ENCODE data around the gene CGA.

Gene CGA

GRCh38 chr6:87074101-87074621 lies 20.7 kb downstream of the CGA start:
- Mint-ChIP-seq H3K27me3 (peaks cover 13 to 18% of the 10 kb centered on the region in 2 donors), H3K27ac (no peak overlapping the region), H3K4me1 (ENCODE audit: low read depth in 2 of 2) (no peaks in the 10 kb centered on the region), H3K36me3 (ENCODE audit: insufficient read depth) (no peaks in the 10 kb centered on the region), H3K9me3 (no peaks in the 10 kb centered on the region), H3K4me3 (no peak overlapping the region)
- DNase-seq, result no peak
- no peak for ATAC-seq (replicated peaks)

GRCh38 chr6:87071683-87072082 lies 23.2 kb downstream of the CGA start:
- Mint-ChIP-seq H3K27ac (no peak overlapping the region), H3K36me3 (ENCODE audit: insufficient read depth) (no peaks in the 10 kb centered on the region), H3K9me3 (no peaks in the 10 kb centered on the region), H3K4me1 (ENCODE audit: low read depth in 2 of 2) (no peaks in the 10 kb centered on the region), H3K4me3 (no peak overlapping the region), H3K27me3 (peaks cover 12 to 18% of the 10 kb centered on the region in 2 donors)
- no peak for ATAC-seq (replicated peaks)
- DNase-seq, result no peak

GRCh38 chr6:87070741-87071140 lies 24.2 kb downstream of the CGA start:
- Mint-ChIP-seq H3K4me1 (ENCODE audit: low read depth in 2 of 2) (peaks cover 0 to 3% of the 10 kb centered on the region in 2 donors), H3K36me3 (ENCODE audit: insufficient read depth) (no peaks in the 10 kb centered on the region), H3K27ac (no peak overlapping the region), H3K9me3 (no peaks in the 10 kb centered on the region), H3K27me3 (peaks cover 12 to 18% of the 10 kb centered on the region in 2 donors), H3K4me3 (no peak overlapping the region)
- ATAC-seq (replicated peaks), result no peak
- no peak for DNase-seq

GRCh38 chr6:87068795-87069194 lies 26.1 kb downstream of the CGA start:
- Mint-ChIP-seq H3K9me3 (no peaks in the 10 kb centered on the region), H3K27ac (no peak overlapping the region), H3K27me3 (peaks cover 14 to 18% of the 10 kb centered on the region in 2 donors), H3K4me3 (no peak overlapping the region), H3K36me3 (ENCODE audit: insufficient read depth) (no peaks in the 10 kb centered on the region), H3K4me1 (ENCODE audit: low read depth in 2 of 2) (peaks cover 0 to 3% of the 10 kb centered on the region in 2 donors)
- DNase-seq (no peak), ATAC-seq (replicated peaks) (no peak)

- Mint-ChIP-seq H3K36me3 (ENCODE audit: insufficient read depth) (no peaks in the 10 kb centered on the region), H3K9me3 (no peaks in the 10 kb centered on the region), H3K27me3 (peaks cover 23 to 31% of the 10 kb centered on the region in 2 donors), H3K4me1 (ENCODE audit: low read depth in 2 of 2) (peaks cover 0 to 3% of the 10 kb centered on the region in 2 donors), H3K4me3 (peak overlapping the region in 1 of 2 donors; percentile 46), H3K27ac (no peak overlapping the region)
- DNase-seq (peak in 2 of 3 experiments; percentile 9), ATAC-seq (replicated peaks) (no peak)
These were observed 28.2 kb downstream of the CGA start for GRCh38 chr6:87066449-87067333.

GRCh38 chr6:87065117-87065516 lies 29.8 kb downstream of the CGA start:
- DNase-seq (no peak), ATAC-seq (replicated peaks) (no peak)
- H3K27ac Mint-ChIP-seq, result no peak overlapping the region
- no peak overlapping the region for H3K4me3 Mint-ChIP-seq
- peaks cover 0 to 3% of the 10 kb centered on the region in 2 donors for H3K4me1 Mint-ChIP-seq (ENCODE audit: low read depth in 2 of 2)
- H3K27me3 Mint-ChIP-seq, result peaks cover 17 to 21% of the 10 kb centered on the region in 2 donors
- H3K36me3 Mint-ChIP-seq (ENCODE audit: insufficient read depth), result no peaks in the 10 kb centered on the region
- H3K9me3 Mint-ChIP-seq, result no peaks in the 10 kb centered on the region

GRCh38 chr6:87059943-87060342 lies 35.0 kb downstream of the CGA start:
- Mint-ChIP-seq H3K36me3 (ENCODE audit: insufficient read depth) (no peaks in the 10 kb centered on the region), H3K27me3 (peaks cover 39 to 59% of the 10 kb centered on the region in 2 donors), H3K4me3 (no peak overlapping the region), H3K27ac (no peak overlapping the region), H3K9me3 (no peaks in the 10 kb centered on the region), H3K4me1 (ENCODE audit: low read depth in 2 of 2) (no peaks in the 10 kb centered on the region)
- no peak for ATAC-seq (replicated peaks)
- no peak for DNase-seq

- ATAC-seq (replicated peaks) (no peak), DNase-seq (no peak)
- Mint-ChIP-seq H3K4me1 (ENCODE audit: low read depth in 2 of 2) (no peaks in the 10 kb centered on the region), H3K4me3 (no peak overlapping the region), H3K27me3 (peaks cover 24 to 39% of the 10 kb centered on the region in 2 donors), H3K9me3 (no peaks in the 10 kb centered on the region), H3K36me3 (ENCODE audit: insufficient read depth) (no peaks in the 10 kb centered on the region), H3K27ac (no peak overlapping the region)
These were observed 40.6 kb downstream of the CGA start for GRCh38 chr6:87054143-87054833.

- Mint-ChIP-seq H3K27me3 (peaks cover 24 to 31% of the 10 kb centered on the region in 2 donors), H3K36me3 (ENCODE audit: insufficient read depth) (no peaks in the 10 kb centered on the region), H3K27ac (no peak overlapping the region), H3K4me3 (no peak overlapping the region), H3K4me1 (ENCODE audit: low read depth in 2 of 2) (no peaks in the 10 kb centered on the region), H3K9me3 (no peaks in the 10 kb centered on the region)
- ATAC-seq (replicated peaks) (no peak), DNase-seq (no peak)
These were observed 41.6 kb downstream of the CGA start for GRCh38 chr6:87053312-87053711.

- no peak overlapping the region for H3K27ac Mint-ChIP-seq
- no peak for DNase-seq
- H3K4me1 Mint-ChIP-seq (ENCODE audit: low read depth in 2 of 2), result no peaks in the 10 kb centered on the region
- H3K4me3 Mint-ChIP-seq, result no peak overlapping the region
- ATAC-seq (replicated peaks), result no peak
- H3K9me3 Mint-ChIP-seq, result no peaks in the 10 kb centered on the region
- H3K27me3 Mint-ChIP-seq, result peaks cover 0 to 13% of the 10 kb centered on the region in 2 donors
- H3K36me3 Mint-ChIP-seq (ENCODE audit: insufficient read depth), result no peaks in the 10 kb centered on the region
These were observed 45.1 kb downstream of the CGA start for GRCh38 chr6:87049779-87050178.

GRCh38 chr6:87045521-87046075 lies 49.3 kb downstream of the CGA start:
- no peaks in the 10 kb centered on the region for H3K9me3 Mint-ChIP-seq
- H3K27ac Mint-ChIP-seq, result no peak overlapping the region
- no peak overlapping the region for H3K4me3 Mint-ChIP-seq
- DNase-seq (no peak), ATAC-seq (replicated peaks) (no peak)
- peaks cover 8 to 26% of the 10 kb centered on the region in 2 donors for H3K27me3 Mint-ChIP-seq
- no peaks in the 10 kb centered on the region for H3K4me1 Mint-ChIP-seq (ENCODE audit: low read depth in 2 of 2)
- H3K36me3 Mint-ChIP-seq (ENCODE audit: insufficient read depth), result no peaks in the 10 kb centered on the region

- DNase-seq (no peak), ATAC-seq (replicated peaks) (no peak)
- Mint-ChIP-seq H3K4me3 (no peak overlapping the region), H3K9me3 (peaks cover 0 to 2% of the 10 kb centered on the region in 2 donors), H3K27ac (no peak overlapping the region), H3K27me3 (peaks cover 26 to 29% of the 10 kb centered on the region in 2 donors), H3K36me3 (ENCODE audit: insufficient read depth) (no peaks in the 10 kb centered on the region), H3K4me1 (ENCODE audit: low read depth in 2 of 2) (no peaks in the 10 kb centered on the region)
These were observed 54.2 kb downstream of the CGA start for GRCh38 chr6:87040729-87041128.

Data from effector memory CD8-positive, alpha-beta T cell (primary cell).